ENCODE data around the gene BSDC1. TPM values are rescaled to one million over a fixed set of nuclear protein-coding genes. Genes with fewer than 3 reads are reported as not detected.

BSDC1 gene
- total RNA-seq, 1 experiment from 2014 or later = 74.0 TPM

GRCh38 chr1:32405672-32406467 lies 11.6 kb upstream of the BSDC1 start:
- Histone ChIP-seq H3K27me3 (ENCODE audit: insufficient read depth, low read depth) (no peaks in the 10 kb centered on the region), H3K9me3 (ENCODE audit: insufficient read depth, low read depth) (no peaks in the 10 kb centered on the region), H3K4me3 (no peak overlapping the region), H3K4me1 (replicated peaks; ENCODE audit: insufficient read depth) (peaks cover 23% of the 10 kb centered on the region), H3K27ac (peak overlapping the region; percentile 38), H3K79me2 (ENCODE audit: low read depth) (no peaks in the 10 kb centered on the region), H3K4me2 (no peak overlapping the region), H3K36me3 (ENCODE audit: low read depth) (no peaks in the 10 kb centered on the region), H3K9me2 (ENCODE audit: insufficient read depth) (no peaks in the 10 kb centered on the region), H2AFZ (no peak overlapping the region), H3F3A (ENCODE audit: insufficient read depth, low read depth) (peaks cover 22% of the 10 kb centered on the region), H4K20me1 (ENCODE audit: insufficient read depth) (no peaks in the 10 kb centered on the region)
- intact Hi-C loops (cut with micrococcal nuclease; ENCODE audit: unreplicated experiment) = no loop called here
- TF ChIP-seq CTCF (conservative IDR thresholded peaks at IDR 0.05) = no peak
- no peak for TF ChIP-seq EZH2 (IDR thresholded peaks at IDR 0.05; ENCODE audit: low read depth)
- ChIA-PET CTCF (interaction anchor here (0.7 kb wide), 1 partner anchor 590 kb away, joined by 7 read pairs; the partner anchor contains the start of gene SPOCD1), POLR2A (ENCODE audit: unreplicated experiment) (no interaction called here)
- no TSS peak for BruUV-seq (replicated peaks)
- peak in 1 of 2 experiments; percentile 43 for DNase-seq

- no peak overlapping the region for H3K27ac ChIP-seq
- POLR2A ChIA-PET (ENCODE audit: unreplicated experiment) = no interaction called here
- peaks cover 23% of the 10 kb centered on the region for H3K4me1 ChIP-seq (replicated peaks; ENCODE audit: insufficient read depth)
- intact Hi-C loops (cut with micrococcal nuclease; ENCODE audit: unreplicated experiment) = loop anchor here (5.0 kb wide), 2 partner anchors 247 to 692 kb away; partner anchors contain the start of genes RBBP4 and ZBTB8OS
- H3K36me3 ChIP-seq (ENCODE audit: low read depth) = no peaks in the 10 kb centered on the region
- no peaks in the 10 kb centered on the region for H3K9me2 ChIP-seq (ENCODE audit: insufficient read depth)
- H3K79me2 ChIP-seq (ENCODE audit: low read depth) = no peaks in the 10 kb centered on the region
- H4K20me1 ChIP-seq (ENCODE audit: insufficient read depth) = no peaks in the 10 kb centered on the region
- DNase-seq = no peak
- no peak overlapping the region for H3K4me2 ChIP-seq
- H2AFZ ChIP-seq = no peak overlapping the region
- H3F3A ChIP-seq (ENCODE audit: insufficient read depth, low read depth) = peaks cover 22% of the 10 kb centered on the region
- H3K27me3 ChIP-seq (ENCODE audit: insufficient read depth, low read depth) = no peaks in the 10 kb centered on the region
- no TSS peak for BruUV-seq (replicated peaks)
- no peak overlapping the region for H3K4me3 ChIP-seq
- CTCF ChIA-PET = no interaction called here
- H3K9me3 ChIP-seq (ENCODE audit: insufficient read depth, low read depth) = no peaks in the 10 kb centered on the region
- TF ChIP-seq EZH2 (IDR thresholded peaks at IDR 0.05; ENCODE audit: low read depth) = no peak
- TF ChIP-seq CTCF (conservative IDR thresholded peaks at IDR 0.05) = no peak
Measured at GRCh38 chr1:32404946-32405345, 10.7 kb upstream of the BSDC1 start.

- Histone ChIP-seq H3K4me1 (replicated peaks; ENCODE audit: insufficient read depth) (peaks cover 4% of the 10 kb centered on the region), H3F3A (ENCODE audit: insufficient read depth, low read depth) (peaks cover 2% of the 10 kb centered on the region; the same call in 1 of the 2 replicates), H4K20me1 (ENCODE audit: insufficient read depth) (no peaks in the 10 kb centered on the region), H3K79me2 (ENCODE audit: low read depth) (no peaks in the 10 kb centered on the region), H3K27ac (no peak overlapping the region), H3K36me3 (ENCODE audit: low read depth) (no peaks in the 10 kb centered on the region), H3K4me2 (peak overlapping the region; percentile 39), H3K9me3 (ENCODE audit: insufficient read depth, low read depth) (no peaks in the 10 kb centered on the region), H3K4me3 (no peak overlapping the region), H2AFZ (0 out of 2 replicates have a peak overlapping the region, but pooled peaks have one; percentile 18), H3K27me3 (ENCODE audit: insufficient read depth, low read depth) (no peaks in the 10 kb centered on the region), H3K9me2 (ENCODE audit: insufficient read depth) (no peaks in the 10 kb centered on the region)
- DNase-seq = peak; percentile 62 to 77
- TF ChIP-seq CTCF (conservative IDR thresholded peaks at IDR 0.05) = peak; percentile 95
- TF ChIP-seq EZH2 (IDR thresholded peaks at IDR 0.05; ENCODE audit: low read depth) = no peak
- ChIA-PET POLR2A (ENCODE audit: unreplicated experiment) (no interaction called here), CTCF (interaction anchor here (0.5 to 1.2 kb wide), 5 partner anchors 155 to 790 kb away, joined by 3 to 4 read pairs (median 3); no protein-coding TSS in a partner anchor)
- BruUV-seq (replicated peaks) = no TSS peak
- intact Hi-C loops (cut with micrococcal nuclease; ENCODE audit: unreplicated experiment) = loop anchor here (1.0 to 5.0 kb wide), 3 partner anchors 13 to 696 kb away; partner anchors contain the start of genes RBBP4 and ZBTB8OS
Measured at GRCh38 chr1:32400876-32401631, 6.8 kb upstream of the BSDC1 start.

Measured in PC-9 (cell line).